KMS-11 (cell line): ENCODE measurements around the gene CRTAC1.

Source experiments
- H2AFZ ChIP-seq: fragments of 200-600 bp; sonication (generic); 2 replicates; pipeline ENCODE4 v1.6.1; 2016; ENCODE audit warnings: antibody characterized with exemption, mixed run types, low read depth
- H3K27ac ChIP-seq: fragments of 200-600 bp; sonication (generic); 2 replicates; pipeline ENCODE4 v1.6.1; 2016; ENCODE audit warnings: mild to moderate bottlenecking, mixed run types
- H3K27me3 ChIP-seq: fragments of 200-600 bp; sonication (generic); 2 replicates; pipeline ENCODE4 v1.6.1; 2017; ENCODE audit warnings: mild to moderate bottlenecking, low read depth, mixed run types, moderate library complexity; ENCODE audit not compliant: insufficient read depth
- H3K36me3 ChIP-seq: fragments of 200-600 bp; sonication (generic); 2 replicates; pipeline ENCODE4 v1.6.1; 2017; ENCODE audit warnings: mild to moderate bottlenecking, mixed run types; ENCODE audit not compliant: insufficient read depth
- H3K4me1 ChIP-seq: fragments of 200-600 bp; sonication (generic); 2 replicates; pipeline ENCODE4 v1.6.1; 2016; ENCODE audit warnings: mild to moderate bottlenecking, low read depth, mixed run types; ENCODE audit not compliant: poor library complexity, severe bottlenecking
- H3K4me2 ChIP-seq: fragments of 200-600 bp; sonication (generic); 2 replicates; pipeline ENCODE4 v1.7.0; 2016; ENCODE audit warnings: mild to moderate bottlenecking, mixed run types
- H3K4me3 ChIP-seq: fragments of 200-600 bp; sonication (generic); IDR thresholded peaks from 2 replicates; pipeline ENCODE4 v1.6.1; 2017; ENCODE audit warnings: low read depth, low read length, mixed read lengths; ENCODE audit not compliant: insufficient read depth
- H3K79me2 ChIP-seq: fragments of 200-600 bp; sonication (generic); 2 replicates; pipeline ENCODE4 v1.6.1; 2016; ENCODE audit warnings: low read depth, mixed run types; ENCODE audit not compliant: insufficient read depth
- H3K9ac ChIP-seq: fragments of 200-600 bp; sonication (generic); 2 replicates; pipeline ENCODE4 v1.6.1; 2016; ENCODE audit warnings: mild to moderate bottlenecking, mixed run types
- H4K20me1 ChIP-seq: fragments of 200-600 bp; sonication (generic); 2 replicates; pipeline ENCODE4 v1.6.1; 2016; ENCODE audit warnings: mild to moderate bottlenecking, mixed run types; ENCODE audit not compliant: insufficient read depth
- TF ChIP-seq, protein P1 (sequence below): fragments of 200-600 bp; sonication (generic); conservative IDR thresholded peaks from 2 replicates; pipeline ENCODE4 v1.6.1; 2017; ENCODE audit warnings: low read depth, mild to moderate bottlenecking, antibody characterized with exemption, low read length, moderate library complexity, mixed read lengths

The CRTAC1 gene

DNA sequence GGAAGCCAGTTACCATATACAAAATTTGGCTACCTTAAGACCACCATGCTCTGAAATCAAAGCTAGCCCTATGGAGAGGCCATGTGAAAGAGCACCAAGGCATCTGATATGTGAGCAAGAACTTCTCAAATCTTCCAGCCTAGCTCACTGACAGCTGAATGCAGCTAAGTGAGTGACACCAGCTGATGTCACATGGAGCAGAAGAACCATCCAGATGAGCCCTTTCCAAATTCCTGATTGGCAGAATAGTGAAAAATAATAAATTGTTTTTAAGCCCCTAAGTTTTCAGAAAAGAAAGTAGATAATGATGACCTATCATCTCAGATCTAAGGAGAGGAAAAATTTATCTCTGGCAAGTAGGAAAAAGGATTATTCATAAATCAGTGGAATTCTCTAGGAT, 85.6 kb downstream of the CRTAC1 start:
- H2AFZ ChIP-seq, result no peak overlapping the region
- H3K4me3 ChIP-seq, result no peak overlapping the region
- H4K20me1 ChIP-seq, result no peaks in the 10 kb centered on the region
- H3K27me3 ChIP-seq, result no peaks in the 10 kb centered on the region
- no peaks in the 10 kb centered on the region for H3K36me3 ChIP-seq
- TF ChIP-seq, protein P1, sequence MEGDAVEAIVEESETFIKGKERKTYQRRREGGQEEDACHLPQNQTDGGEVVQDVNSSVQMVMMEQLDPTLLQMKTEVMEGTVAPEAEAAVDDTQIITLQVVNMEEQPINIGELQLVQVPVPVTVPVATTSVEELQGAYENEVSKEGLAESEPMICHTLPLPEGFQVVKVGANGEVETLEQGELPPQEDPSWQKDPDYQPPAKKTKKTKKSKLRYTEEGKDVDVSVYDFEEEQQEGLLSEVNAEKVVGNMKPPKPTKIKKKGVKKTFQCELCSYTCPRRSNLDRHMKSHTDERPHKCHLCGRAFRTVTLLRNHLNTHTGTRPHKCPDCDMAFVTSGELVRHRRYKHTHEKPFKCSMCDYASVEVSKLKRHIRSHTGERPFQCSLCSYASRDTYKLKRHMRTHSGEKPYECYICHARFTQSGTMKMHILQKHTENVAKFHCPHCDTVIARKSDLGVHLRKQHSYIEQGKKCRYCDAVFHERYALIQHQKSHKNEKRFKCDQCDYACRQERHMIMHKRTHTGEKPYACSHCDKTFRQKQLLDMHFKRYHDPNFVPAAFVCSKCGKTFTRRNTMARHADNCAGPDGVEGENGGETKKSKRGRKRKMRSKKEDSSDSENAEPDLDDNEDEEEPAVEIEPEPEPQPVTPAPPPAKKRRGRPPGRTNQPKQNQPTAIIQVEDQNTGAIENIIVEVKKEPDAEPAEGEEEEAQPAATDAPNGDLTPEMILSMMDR, result no peak
- no peak overlapping the region for H3K27ac ChIP-seq
- no peak overlapping the region for H3K9ac ChIP-seq
- no peaks in the 10 kb centered on the region for H3K79me2 ChIP-seq
- no peak overlapping the region for H3K4me2 ChIP-seq
- H3K4me1 ChIP-seq, result no peaks in the 10 kb centered on the region

DNA sequence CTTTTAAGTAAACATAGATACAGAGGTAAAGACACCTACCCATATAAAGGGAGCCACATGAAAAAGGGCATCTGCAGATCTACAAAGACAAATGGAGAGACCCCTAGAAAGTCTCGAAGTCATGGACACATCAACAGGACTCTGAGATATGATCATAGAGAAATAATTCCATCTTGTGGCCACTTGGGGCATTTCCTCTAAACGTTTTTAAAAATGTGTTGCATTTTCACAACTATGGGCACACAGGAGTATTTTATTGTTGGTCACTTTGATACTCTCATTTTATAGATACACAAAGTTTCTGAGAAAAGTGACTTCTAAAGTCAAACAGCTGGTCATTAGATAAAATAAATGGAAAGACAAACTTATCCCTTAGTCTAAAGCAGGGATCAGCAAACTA, 87.1 kb downstream of the CRTAC1 start:
- TF ChIP-seq, protein P1, result no peak; the same call in 1 of the 2 replicates
- no peaks in the 10 kb centered on the region for H3K27me3 ChIP-seq
- H3K36me3 ChIP-seq, result no peaks in the 10 kb centered on the region
- no peak overlapping the region for H3K27ac ChIP-seq
- H2AFZ ChIP-seq, result no peak overlapping the region
- no peak overlapping the region for H3K4me3 ChIP-seq
- no peak overlapping the region for H3K4me2 ChIP-seq
- H3K9ac ChIP-seq, result no peak overlapping the region
- H4K20me1 ChIP-seq, result no peaks in the 10 kb centered on the region
- H3K79me2 ChIP-seq, result no peaks in the 10 kb centered on the region
- H3K4me1 ChIP-seq, result no peaks in the 10 kb centered on the region

DNA sequence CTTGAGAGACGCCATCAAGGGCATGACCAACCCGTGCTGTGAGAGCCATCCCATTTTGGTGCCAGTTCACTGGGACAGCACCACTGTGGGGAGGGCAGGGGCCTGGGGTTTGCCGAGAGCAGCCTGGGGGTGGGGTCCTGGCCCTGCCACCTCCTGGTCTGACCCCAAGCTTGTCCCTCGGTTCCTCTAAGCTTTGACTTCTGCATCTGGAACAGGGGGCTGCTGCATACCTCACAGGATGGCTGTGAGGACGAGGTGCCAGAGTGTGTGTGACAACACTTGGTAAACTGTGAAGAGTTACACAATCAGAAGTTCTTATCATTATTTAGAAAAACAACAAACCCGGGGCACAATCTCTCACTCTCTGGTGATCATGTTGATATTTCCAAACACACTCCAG, 89.9 kb downstream of the CRTAC1 start:
- H3K27me3 ChIP-seq, result no peaks in the 10 kb centered on the region
- H3K79me2 ChIP-seq, result no peaks in the 10 kb centered on the region
- H2AFZ ChIP-seq, result no peak overlapping the region
- TF ChIP-seq, protein P1, result no peak
- no peak overlapping the region for H3K4me2 ChIP-seq
- H3K27ac ChIP-seq, result no peak overlapping the region
- H3K4me3 ChIP-seq, result no peak overlapping the region
- H4K20me1 ChIP-seq, result no peaks in the 10 kb centered on the region
- H3K9ac ChIP-seq, result no peak overlapping the region
- no peaks in the 10 kb centered on the region for H3K36me3 ChIP-seq
- no peaks in the 10 kb centered on the region for H3K4me1 ChIP-seq

DNA sequence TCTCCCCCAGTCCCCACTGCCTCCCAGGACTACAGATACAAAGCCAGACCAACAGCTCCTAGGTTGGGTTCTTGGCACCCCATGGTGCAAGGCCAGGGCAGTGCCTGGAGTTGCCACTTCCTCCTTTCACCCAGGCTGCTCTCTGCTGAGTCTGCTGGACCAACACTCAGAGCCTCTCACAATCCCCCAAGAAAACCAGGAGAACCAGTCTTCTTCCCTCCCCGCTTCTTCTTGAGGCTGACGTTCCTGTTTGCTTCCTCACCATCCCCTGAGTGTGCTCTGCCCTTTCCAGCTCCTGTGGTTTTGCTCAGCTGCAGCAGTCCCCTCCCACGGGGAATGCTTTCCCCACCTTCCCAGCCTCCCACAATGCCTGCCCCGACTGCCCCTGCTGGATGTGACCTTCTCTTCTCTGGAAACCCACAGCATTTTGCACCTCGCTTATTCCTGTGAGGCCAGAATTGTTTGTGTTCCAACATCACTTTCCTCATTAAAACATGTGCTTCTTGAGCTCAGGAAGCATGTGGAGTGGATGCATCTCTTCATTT, 90.9 kb downstream of the CRTAC1 start:
- TF ChIP-seq, protein P1, result no peak
- Histone ChIP-seq H3K4me2 (no peak overlapping the region), H2AFZ (no peak overlapping the region), H4K20me1 (no peaks in the 10 kb centered on the region), H3K36me3 (no peaks in the 10 kb centered on the region), H3K27me3 (no peaks in the 10 kb centered on the region), H3K79me2 (no peaks in the 10 kb centered on the region), H3K27ac (no peak overlapping the region), H3K4me1 (no peaks in the 10 kb centered on the region), H3K4me3 (no peak overlapping the region), H3K9ac (no peak overlapping the region)
